Femur (tissue), 1 donor: Measurements from ENCODE around the gene PWWP2B.
A peak's percentile ranks its signal among the peaks of the same experiment; 100 is the strongest.

ENCODE experiments used
- DNase-seq: peaks from one replicate; pipeline ENCODE4 v3.0.0-alpha.2; 2017

PWWP2B gene

DNA sequence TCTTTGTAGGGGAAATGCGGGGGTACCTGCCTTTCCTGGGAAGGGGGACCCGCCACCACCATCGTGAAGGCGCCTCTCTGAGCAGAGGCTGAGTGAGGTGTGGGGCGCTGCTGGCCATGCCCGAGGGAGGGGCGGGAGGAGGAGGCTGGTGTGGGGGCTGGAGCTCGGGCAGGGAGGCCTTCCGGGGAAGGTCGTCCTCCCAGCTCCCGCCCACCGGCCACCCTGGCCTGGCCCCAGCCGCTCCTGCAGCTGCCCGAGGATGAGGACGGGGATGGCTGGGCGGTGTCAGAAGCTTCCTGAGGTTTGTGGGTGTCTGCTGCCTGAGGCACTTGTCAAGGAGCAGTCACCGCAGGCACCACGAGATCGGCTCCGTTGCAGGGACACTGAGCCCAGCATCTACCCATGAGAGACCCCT lies 11.4 kb downstream of the PWWP2B start:
- DNase-seq: peak; percentile 70

DNA sequence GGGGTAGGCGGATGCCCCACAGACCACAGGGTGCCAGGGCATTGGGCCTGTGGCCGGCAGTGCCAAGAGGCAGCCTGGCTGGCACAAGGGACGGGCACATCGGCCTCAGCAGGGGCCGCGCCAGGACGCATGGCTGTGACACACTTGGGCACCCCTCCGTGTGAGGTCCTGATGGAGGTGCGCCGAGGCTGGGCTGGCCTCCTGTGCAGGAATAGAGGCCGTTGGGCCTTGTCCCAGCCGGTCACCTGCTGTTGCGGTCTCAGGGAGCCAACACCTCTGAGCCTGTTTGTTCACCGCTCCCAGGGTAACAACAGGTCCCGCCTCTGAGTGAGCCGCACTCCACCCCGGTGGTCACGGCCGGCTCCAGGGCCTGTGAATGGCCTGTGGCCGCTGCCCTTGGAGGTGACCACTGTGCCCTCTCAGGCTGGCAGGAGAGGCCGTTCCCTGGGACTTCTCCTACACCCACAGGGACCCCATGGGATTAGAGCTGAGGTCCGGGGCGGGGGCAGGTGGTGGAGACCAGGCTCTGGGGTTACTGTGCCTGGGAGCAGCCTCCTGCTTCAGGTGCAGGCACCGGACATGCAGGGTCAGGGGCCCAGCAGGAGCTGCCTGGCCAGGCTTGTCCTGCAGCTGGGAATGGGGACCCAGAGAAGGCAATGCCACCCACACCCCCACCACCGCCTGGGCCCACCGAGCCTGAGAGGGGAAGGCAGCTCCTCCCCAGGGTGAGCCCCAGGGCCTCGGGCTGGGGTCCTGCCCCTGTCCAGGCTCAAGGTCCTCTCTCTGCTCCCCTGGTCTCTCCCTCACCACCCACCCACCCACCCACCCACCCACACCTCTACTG lies 12.0 kb downstream of the PWWP2B start:
- no peak for DNase-seq

DNA sequence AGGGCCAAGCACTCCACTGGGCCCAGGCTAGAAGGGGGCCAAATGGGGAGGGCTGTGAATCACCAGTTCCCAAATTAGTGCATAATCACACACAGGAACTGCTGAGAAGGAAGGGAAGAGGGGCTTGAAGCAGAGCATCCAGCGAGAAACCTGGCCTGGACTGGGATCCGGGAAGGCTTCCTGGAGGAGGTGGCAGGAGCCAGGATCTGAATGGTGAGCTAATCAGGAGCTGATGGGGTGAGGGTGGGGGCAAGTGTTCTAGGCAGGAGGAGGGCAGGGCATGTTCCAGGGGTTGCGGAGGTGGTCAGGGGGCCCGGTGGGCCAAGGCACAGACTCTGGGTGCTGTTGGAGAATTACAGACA lies 12.6 kb downstream of the PWWP2B start:
- no peak for DNase-seq

DNA sequence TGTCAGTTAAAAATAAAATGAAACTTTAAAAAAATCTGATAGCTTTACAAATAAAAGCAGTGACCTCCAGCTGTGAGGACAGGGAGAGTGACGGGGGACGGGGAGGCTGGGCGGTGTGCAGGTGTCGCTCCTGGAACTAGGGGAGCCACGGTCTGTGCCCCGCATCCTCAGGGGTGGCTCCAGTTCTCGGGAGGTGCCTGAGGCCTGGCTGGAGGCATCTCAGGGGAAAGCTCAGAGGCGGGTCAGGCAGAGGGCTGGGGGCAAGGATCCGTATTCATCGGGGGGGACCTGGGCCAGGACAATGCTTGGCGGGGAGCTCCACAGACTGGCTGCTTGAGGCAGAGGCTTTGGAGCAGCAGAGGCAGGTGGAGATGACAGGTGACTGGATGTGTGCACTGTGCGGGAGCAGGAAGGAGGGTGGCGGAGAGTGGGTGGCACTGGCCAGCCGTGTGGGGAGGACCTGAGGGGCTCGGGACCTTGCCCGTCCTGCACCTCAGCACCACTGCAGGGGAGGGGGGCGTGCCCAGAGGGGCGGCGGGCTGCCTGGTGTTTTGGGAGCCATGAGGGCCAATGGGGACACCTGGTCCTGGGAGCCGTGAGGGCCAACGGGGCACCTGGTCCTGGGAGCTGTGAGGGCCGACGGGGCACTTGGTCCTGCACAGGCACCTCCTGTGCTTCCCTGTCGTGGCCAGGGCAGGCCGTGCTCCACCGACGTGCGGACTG lies 13.2 kb downstream of the PWWP2B start:
- DNase-seq: no peak

DNA sequence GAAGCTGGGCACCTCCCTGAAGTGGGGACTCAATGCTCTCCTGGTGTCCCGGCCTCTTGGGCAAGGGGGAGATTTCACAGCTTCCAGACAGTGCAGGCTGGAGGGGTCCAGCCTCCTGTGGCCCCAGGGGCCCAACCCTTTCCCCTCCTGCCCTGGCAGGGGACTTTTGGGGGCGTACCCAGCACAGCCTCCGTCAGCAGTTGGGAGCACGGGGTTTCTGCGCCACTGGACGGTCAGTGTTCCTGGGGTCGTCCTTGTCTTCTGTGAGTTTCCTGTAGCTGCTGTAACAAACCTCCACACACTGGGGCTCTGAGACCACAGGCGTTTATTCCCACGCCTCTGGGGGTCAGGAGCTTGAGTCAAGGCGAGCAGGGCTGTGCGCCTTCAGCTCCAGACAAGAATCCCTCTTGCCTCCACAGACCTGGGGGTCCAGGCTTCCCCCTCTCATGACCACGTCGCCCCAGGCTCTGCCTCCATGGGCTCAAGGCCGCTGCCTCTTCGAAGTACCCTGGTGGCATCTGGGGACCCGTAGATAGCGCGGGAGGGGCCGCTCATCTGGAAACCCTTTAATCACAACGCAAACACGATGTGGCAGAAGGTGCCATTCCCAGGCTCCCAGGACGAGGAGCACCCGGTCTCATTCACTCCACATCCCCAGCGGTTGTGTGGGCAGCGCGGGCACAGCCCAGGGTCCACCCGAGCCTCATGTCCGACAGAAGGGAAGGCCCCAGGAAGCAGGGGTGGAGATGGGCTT lies 14.0 kb downstream of the PWWP2B start:
- DNase-seq: no peak

DNA sequence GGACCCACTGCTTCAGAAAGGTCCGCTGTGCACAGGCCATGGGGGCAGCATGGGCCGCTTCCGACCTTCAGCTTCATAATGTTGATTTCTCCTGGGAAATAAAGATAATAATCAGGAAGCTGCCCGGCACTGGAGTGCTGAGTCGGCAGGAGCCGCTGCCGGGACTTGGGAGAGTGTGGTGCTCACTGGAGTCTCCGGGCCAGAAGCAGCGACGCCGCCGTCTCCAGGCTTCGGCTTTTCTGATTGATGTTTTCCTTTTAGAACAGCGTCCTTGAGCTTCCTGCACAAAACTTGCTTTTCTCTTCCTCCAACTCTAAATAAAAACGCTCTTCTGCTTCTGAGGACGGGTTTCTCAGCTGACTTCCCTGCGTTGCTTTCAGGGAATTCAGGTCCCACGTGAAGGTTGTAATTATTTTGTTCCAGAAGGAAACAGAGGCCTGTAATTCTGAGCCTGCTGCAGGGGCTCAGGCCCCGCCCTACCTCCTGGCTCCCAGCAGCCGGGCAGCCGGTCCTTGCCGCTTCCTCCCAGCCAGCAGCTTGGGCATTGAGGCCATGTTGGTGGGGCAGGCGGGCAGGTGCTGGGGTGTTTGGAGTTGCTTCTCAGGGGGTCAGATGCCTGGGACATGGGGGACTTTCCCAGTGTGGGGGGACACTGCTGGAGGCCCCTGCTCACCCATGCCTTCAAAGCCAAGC lies 14.7 kb downstream of the PWWP2B start:
- DNase-seq: no peak

DNA sequence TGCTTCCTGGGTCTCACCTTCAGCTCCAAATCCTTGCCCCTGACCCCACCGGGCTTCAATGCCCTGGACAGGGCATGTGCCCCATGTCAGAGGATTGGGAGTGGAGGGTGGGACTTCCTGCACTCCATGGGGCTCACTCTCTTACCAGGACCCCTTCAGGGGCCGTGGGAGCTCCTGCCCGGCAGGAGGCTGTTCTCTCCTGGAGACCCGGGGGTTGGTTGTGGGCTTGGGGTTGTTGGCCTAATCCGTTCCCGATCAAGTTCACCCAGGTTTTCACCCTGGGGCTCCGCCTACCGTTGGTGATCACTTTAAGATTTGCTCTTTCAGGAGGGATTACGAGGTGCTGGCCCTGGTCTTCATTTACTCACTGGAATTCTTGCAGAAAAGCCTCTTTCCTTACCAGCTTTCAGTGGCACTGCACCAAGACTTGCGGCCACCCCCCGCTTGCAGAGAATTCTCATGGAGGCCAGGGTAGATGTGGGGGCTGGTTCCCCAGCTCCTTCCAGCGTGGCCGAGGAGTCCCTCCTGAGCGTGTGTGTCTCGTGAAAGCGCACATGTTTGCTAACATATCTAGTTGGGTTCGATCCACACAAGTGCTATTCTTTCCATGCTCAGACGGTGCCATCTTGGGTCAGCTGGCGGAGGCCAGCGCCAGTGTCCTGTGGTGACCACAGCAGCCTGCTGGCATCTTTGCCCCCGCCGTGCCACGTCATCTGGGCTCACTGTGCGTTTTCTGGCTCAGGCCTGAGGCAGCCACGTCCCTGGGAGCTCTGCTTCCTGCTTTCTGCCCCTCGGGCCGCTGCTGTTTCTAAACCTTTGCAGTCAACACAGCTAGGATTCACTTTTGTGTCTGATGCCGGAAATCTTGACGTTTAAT lies 15.6 kb downstream of the PWWP2B start:
- no peak for DNase-seq

DNA sequence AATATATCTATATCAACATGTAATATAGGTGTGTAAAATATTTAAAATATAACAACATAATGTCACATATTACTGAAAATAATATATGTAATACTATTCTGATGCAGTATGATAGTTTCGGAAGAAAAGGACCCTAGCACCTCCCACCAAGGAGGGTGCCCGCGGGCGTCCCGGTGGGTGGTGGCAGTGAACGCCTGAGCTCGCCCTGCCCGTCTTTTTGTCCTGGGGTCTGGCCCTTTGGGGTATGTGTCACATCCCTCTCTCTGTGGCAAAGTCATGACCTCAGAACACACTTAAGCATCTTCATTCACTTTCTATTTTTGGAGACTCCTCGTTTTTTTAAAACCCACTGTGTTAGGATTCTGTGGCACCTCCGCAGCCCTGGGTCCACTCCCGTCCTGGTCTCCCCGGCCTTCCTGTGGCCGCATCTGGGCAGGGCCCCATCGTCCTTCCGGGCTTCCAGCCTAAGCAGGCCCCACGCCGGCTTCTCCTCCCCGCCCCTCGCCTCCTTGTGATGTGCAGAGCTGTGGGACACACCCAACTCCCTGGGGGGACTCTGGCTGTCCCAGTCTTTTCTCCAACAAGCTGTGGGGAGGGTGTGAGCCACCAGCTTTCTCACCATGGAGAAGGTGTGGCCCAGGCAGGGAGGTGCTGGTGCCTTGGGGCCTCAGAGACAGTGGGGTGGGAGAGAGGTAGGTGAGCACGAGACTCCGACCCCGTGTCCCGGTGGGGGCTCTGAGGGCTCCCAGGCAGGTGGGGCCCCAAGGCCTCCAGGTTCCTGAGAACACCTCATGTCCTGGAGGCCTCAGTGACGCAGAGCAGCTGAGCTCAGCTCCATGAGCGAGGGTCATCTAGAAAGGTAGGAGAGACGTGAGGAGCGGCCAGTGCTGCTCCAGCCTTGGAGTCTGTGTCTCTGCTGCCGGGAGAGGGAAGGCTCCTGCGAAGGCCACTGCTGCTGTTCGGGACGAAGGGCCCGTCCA lies 16.5 kb downstream of the PWWP2B start:
- DNase-seq: peak; percentile 48

DNA sequence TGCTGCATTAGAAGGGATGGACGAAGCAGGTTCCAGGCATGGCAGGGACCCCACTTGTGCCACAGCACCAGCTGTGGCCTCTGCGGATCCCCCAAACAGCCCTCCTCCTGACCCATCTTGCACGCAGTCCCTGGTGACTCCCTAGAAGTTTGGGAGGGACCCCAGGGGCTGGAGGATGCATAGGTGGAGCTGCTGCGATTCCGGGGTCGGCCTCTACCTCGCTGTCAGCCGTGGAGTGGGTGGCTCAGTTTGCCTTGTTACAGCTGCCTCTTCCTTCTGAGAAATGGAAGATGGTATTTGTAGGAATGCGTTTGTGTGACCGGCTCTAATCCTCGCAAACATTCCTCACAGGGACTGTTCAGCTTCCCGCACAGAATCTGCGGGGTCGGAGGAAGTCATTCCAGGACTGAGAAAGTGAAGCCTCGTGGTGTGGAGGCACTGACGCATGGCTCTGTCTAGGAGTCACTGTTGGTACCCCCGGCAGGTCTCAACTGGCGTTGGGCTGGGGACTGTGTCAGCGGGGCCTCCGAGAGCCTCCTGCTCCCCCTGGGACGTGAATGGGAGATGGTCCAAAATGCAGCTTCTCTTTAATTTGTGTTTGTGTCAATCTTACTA lies 17.5 kb downstream of the PWWP2B start:
- DNase-seq: no peak

DNA sequence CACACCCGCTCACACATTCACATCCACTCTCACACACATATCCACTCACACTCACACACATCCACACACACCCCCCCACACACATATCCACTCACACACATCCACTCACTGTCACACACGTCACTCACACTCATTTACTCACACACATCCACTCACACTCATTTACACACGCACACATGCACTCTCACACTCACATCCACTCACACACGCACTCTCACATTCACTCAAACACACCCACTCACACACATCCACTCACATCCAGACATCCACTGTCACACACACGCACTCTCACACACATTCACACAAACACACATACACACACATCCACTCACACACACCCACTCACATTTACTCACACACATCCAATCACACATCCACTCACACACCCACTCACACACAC lies 18.3 kb downstream of the PWWP2B start:
- DNase-seq: no peak

DNA sequence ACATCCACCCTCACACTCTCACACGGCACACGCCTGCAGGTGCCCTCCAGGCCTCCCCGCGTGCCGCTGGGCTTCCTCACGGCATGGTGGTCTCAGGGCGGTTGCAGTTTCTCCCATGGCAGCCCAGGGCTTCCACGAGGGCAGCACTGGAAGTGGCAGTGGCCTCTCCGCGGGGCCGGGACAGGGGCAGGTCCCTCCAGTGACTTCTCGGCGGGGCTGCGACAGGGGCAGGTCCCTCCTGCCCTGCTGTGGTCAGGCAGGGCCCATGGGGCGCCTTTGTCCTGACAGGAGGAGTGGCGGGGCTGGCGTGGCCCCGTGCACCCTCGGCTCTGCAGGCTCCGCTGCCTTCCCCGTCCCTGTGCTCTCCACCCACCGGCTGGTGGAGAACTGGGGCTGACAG lies 19.0 kb downstream of the PWWP2B start:
- DNase-seq: no peak

DNA sequence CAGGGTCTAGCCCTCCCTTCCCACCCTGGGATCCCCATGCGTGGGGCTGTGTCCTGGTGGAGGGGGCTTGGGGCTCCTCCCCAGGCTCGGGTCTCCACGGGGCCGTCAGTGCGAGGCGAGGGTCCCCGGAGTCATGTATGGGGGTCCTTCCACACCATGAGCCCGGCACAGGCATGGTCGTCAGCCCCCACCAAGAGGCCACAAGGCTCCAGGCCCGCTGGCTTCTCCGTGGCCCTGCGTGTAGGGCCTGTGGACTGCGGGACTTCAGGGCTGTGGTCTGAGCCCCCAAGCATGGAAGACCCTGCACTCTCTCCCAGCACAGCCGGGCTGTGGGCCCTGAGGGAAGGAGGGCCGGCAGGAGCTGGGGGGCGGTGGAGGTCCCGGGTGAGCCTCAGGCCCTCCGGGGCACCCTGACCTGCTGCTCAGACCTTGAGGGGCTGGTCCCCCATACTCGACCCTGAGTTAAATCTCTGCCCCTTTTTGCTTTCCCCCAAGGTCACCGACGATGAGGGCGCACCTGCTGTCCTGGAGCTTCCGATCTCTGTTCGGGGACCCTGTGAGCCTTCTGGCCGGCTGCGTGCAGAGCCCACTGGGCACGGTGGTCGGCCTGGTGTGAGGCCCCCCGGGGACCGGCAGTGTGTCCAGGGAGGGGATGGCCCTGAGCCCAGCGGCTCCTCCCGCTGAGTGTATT lies 19.7 kb downstream of the PWWP2B start:
- DNase-seq: no peak

DNA sequence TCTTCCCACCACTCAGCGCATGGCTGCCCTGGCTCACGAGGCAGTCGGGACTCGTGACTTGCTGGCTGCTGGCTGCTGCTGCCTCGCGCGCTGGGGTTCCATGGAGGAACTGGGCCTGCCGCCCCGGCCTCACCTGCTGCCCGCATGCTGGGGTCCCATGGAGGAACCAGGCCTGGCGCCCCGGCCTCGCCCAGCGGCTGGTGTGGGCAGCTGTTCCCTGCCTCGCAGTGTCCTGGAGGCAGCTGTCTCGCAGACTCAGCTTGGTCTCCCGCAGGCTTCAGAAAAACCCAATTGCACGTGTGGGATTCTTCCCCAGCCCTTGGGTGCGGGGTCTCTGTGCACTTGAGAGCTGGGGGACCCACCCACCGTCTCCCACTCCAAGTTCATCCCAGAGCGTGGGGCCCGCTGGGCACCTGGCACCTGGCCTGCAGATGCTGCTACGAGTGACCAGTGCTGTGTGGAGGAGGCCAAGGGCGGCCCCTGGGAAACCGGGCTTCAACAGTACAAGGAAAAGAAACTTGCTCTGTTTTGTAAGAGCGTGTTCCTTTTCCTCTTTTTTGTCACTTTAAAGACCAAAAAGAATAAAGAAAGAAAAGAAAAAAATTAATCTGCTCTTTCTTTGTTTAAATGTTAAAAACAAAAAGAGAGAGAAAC lies 20.4 kb downstream of the PWWP2B start:
- peak; percentile 61 for DNase-seq

DNA sequence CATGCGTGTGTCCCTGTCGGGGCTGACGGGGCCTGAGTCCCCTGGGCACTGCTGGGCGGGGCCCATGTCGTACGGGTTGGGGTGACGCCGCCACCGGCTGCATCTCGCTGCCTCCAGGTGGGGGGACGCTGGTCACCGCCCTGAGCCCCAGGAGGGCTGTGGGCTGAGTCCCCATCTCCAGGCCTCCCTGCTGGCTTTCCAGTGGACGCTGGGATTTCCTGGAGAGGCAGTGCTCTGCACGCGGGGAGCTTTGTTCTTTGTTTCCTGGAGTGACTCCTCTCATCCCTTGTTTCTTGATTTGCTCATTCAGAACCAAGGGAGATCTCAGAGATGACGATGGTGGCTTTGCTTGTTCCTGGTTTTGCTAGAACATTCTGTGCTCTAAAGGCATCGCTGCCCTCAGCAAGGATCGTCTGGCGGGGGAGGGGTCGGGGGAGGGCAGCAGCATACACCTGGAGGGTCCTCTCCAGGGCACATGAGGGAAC lies 21.0 kb downstream of the PWWP2B start:
- no peak for DNase-seq

DNA sequence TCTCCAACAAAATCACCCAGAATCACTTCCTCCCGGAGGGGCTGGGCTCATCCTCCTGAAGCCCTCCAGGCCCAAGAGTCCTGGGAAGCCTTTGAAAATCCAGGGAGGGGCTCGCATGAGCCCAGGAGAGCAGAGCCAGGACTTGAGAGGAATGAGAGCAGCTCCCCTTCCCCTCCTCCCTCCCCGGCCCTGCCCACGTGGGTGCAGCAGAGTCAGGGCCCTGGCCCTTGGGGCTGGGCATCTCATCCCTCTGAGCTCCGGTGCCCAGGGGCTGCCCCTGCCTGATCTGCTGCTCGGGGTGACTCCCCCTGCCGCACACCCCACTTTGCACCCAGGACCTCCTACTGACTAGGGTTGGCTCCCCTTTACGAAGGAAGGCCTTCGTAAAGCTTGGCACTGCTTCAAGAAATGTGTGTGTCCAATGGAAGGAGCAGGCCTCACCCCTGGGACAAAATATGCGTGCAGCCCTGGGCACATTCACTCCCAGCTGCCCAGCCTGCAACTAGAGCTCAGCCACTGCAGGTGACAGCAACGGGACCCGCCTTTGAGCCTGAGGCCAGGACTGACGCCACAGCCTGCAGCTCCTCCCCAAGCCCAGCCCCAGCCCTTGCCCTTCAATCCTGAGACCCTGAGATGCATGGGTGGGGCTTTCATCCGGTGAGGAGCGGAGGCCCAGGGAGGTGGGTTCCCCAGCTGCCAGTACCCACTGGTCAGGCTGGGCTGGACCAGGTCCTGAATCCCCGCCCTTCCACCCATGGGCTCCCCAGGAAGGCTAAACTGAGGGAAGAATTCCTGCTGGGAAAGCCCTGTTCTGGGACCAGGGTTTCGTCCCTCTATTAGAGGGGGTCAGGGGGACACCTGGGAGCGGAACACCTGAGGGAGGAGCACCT lies 21.8 kb downstream of the PWWP2B start:
- peak; percentile 70 for DNase-seq

DNA sequence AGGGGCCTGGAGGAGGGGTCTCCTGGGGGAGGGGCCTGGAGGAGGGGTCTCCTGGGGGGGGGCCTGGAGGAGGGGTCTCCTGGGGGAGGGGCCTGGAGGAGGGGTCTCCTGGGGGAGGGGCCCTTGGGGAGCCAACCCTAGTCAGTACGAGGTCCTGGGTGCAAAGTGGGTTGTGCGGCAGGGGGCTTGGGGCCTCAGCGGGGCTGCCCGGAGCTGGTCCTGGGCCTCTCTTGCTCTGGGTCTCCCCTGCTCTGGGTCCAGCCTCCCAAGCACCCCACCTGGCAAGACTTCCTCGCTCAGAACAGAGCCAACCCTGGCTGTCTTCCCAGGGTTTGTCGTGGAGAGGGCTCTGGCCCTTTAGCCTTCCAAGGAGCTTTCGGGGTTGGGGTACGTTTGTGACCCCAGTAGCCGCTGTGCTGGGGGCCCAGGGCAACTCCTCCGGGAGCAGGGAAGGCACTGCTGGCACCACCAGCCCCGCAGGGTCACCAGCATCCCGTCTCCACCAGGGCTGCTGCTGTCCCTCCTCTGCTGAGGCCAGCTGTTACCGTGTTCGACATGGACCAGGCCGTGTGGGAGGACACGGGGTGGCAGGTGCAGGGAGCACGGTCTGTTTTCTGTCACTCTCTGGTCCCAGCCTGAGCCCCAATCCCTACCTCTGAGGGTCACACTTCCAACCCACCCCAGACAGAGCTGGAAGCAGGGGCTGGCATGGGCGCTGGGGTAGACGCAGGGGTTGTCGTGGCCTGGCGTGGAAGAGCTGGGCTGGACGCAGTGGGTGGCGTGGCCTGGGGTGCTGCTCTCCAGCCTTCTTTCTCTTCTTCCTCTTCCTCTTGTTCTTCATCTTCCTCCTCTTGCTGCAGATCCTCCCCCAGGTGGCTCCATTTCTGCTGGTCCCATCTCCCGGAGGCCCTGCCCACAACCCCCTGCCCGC lies 22.8 kb downstream of the PWWP2B start:
- DNase-seq: peak; percentile 56
